Pancreas (tissue), 10 donors: ENCODE results near the gene OLFML3. TPM values are rescaled to one million over a fixed set of nuclear protein-coding genes. Genes with fewer than 3 reads are reported as not detected.

Experiments
- ATAC-seq, 4 donors: fragments of 200-7000 bp; cut with Tn5 transposase; one replicate each; pipeline versions ENCODE4 v1.8.0 to v1.9.1; 2020; ENCODE audit warnings: mild to moderate bottlenecking in 4 of 4, moderate library complexity in 4 of 4
- DNase-seq, 6 donors: peaks; one replicate each; pipeline ENCODE4 v3.0.0-alpha.2; 2020
- FAIRE-seq: peaks from 2 replicates; lab custom pipeline; 2012; peaks lifted over from hg19 to GRCh38; lab: Jason Lieb, UNC
- H3K27ac ChIP-seq, 4 donors: fragments of 200-600 bp; sonication (generic); 1 replicate in 3 of 4; 2 replicates in 1 of 4; pipeline versions ENCODE4 v1.5.0 to v1.8.0; 2020
- H3K27me3 ChIP-seq, 4 donors: fragments of 200-600 bp; one replicate each; pipeline ENCODE4 v1.8.0; 2021
- H3K36me3 ChIP-seq, 3 donors: fragments of 200-600 bp; sonication (generic) in 1 of 3; one replicate each; pipeline versions ENCODE4 v1.5.0 to v1.8.0; 2020 to 2021
- H3K4me1 ChIP-seq, 3 donors: fragments of 200-600 bp; one replicate each; pipeline ENCODE4 v1.8.0; 2021
- H3K4me3 ChIP-seq, 4 donors: fragments of 200-600 bp; sonication (generic) in 2 of 4; one replicate each; pipeline versions ENCODE4 v1.5.0 to v1.8.0; 2020 to 2021
- H3K9me3 ChIP-seq, 4 donors: fragments of 200-600 bp; one replicate each; pipeline ENCODE4 v1.8.0; 2021
- WGBS, 2 donors: extraction: QIAGEN DNeasy Blood & Tissue Kit; methylation state at CpG; one replicate each; pipeline ENCODE4 v1.1.7; 2013; 5-methylcytosine and 5-hydroxymethylcytosine counted together
- intact Hi-C, 3 donors: fragments of 100-400 bp; cut with DNase I; formaldehyde crosslinking; loops; one replicate each; pipeline versions ENCODE4 v1.11.1 to v1.14.2; 2022
- polyA plus RNA-seq, 2 donors: library from polyadenylated mRNA; stranded (reverse); fragments of 200-250 nt; gene quantifications; one replicate each; pipeline ENCODE4 v1.2.3, GENCODE V29; 2013
- total RNA-seq, 6 donors: library from RNA; stranded (reverse); fragmentation: NEBNext Ultra II Directional in 4 of 6; extraction: Animal tissue kit (Norgen Biotek cat#: 25700) in 4 of 6; gene quantifications; one replicate each; pipeline versions ENCODE4 v1.2.1 to v1.2.4, GENCODE V29; 2021 to 2023
- TF ChIP-seq, protein P1 (sequence below), 4 donors: fragments of 200-600 bp; sonication (generic) in 3 of 4; IDR thresholded peaks; one replicate each; pipeline versions ENCODE4 v1.5.0 to v1.8.0; 2021; ENCODE audit warnings: antibody characterized with exemption in 4 of 4
- donor health status: healthy with polysubstance abuse.
- donor health status: DM: no; HTN: no; CAD: no; lungs with moderate emphysema.
- donor health status: DM: no; HTN: no; CAD: no.
- donor health status: control.
- donor health status: control.
- donor health status: Bipolar disorder and iron deficiency.
- donor health status: DM: yes; HTN: yes; CAD: no.
- donor health status: DM: no; HTN: no; CAD: no.
- donor health status: DM: no; HTN: no; CAD: no.
- donor health status: DM: yes; HTN: yes; CAD: no.

Gene OLFML3
- total and polyA plus RNA-seq, 8 donors: 3.7 to 39.2 (median 10.2) TPM

GRCh38 chr1:113934006-113934405 is 45.3 kb upstream of the OLFML3 start:
- Histone ChIP-seq H3K9me3 (no peaks in the 10 kb centered on the region), H3K36me3 (no peaks in the 10 kb centered on the region), H3K27me3 (no peaks in the 10 kb centered on the region), H3K27ac (no peak overlapping the region), H3K4me3 (no peak overlapping the region), H3K4me1 (peaks cover 26 to 43% (median 39%) of the 10 kb centered on the region in 3 donors)
- no peak for ATAC-seq
- DNase-seq: no peak
- intact Hi-C loops: no loop called here
- TF ChIP-seq, protein P1, sequence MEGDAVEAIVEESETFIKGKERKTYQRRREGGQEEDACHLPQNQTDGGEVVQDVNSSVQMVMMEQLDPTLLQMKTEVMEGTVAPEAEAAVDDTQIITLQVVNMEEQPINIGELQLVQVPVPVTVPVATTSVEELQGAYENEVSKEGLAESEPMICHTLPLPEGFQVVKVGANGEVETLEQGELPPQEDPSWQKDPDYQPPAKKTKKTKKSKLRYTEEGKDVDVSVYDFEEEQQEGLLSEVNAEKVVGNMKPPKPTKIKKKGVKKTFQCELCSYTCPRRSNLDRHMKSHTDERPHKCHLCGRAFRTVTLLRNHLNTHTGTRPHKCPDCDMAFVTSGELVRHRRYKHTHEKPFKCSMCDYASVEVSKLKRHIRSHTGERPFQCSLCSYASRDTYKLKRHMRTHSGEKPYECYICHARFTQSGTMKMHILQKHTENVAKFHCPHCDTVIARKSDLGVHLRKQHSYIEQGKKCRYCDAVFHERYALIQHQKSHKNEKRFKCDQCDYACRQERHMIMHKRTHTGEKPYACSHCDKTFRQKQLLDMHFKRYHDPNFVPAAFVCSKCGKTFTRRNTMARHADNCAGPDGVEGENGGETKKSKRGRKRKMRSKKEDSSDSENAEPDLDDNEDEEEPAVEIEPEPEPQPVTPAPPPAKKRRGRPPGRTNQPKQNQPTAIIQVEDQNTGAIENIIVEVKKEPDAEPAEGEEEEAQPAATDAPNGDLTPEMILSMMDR (IDR thresholded peaks at IDR 0.05): no peak
- FAIRE-seq: no peak

DNA sequence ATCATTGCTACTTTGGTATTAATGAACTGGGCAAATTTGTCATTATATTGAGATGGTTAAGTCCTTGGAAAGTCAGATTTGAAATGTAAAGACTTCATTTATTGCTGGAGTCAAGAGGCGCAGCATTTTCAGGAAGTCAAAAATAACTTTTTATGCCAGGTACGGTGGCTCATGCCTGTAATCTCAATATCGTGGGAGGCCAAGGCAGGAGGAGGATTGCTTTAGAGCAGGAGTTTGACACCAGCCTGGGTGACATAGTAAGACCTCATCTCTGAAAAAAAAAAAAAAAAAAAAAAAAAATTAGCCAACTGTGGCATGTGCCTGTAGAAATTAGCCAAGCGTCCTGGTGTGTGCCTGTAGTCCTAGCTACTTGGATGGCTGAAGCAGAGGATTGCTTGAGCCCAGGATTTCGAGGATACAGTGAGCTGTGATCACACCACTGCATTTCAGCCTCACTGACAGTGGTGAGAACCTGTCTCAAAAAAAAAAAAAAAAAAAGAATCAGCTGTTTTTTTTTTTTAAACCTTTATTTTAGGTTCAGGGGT is 44.7 kb upstream of the OLFML3 start:
- Histone ChIP-seq H3K9me3 (no peaks in the 10 kb centered on the region), H3K36me3 (no peaks in the 10 kb centered on the region), H3K4me3 (no peak overlapping the region), H3K4me1 (peaks cover 26 to 45% (median 39%) of the 10 kb centered on the region in 3 donors), H3K27me3 (no peaks in the 10 kb centered on the region), H3K27ac (no peak overlapping the region)
- intact Hi-C loops: no loop called here
- TF ChIP-seq, protein P1 (IDR thresholded peaks at IDR 0.05): no peak
- FAIRE-seq (no peak), DNase-seq (no peak), ATAC-seq (no peak)
- 54 to 61% methylated on average over 5 of the region's 5 CpGs for WGBS, 2 donors

DNA sequence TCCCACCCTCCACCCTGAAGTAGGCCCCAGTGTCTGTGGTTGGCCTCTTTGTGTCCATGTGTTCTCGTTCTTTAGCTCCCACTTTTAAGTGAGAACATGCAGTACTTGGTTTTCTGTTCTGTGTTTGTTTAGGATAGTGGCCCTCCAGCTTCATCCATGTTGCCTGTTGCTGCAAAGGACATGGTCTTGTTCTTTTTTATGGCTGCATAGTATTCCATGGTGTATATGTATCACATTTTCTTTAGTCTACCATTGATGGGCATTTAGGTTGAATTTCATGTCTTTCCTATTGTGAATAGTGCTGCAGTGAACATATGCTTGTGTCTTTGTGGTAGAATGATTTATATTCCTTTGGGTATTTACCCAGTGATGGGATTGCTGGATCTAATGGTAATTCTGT is 44.1 kb upstream of the OLFML3 start:
- H3K4me1 ChIP-seq: peaks cover 26 to 48% (median 39%) of the 10 kb centered on the region in 3 donors
- FAIRE-seq: no peak
- 88 to 98% methylated on average over 1 of the region's 1 CpG for WGBS, 2 donors
- no peaks in the 10 kb centered on the region for H3K9me3 ChIP-seq
- TF ChIP-seq, protein P1 (IDR thresholded peaks at IDR 0.05): no peak
- no peak overlapping the region for H3K4me3 ChIP-seq
- H3K27me3 ChIP-seq: no peaks in the 10 kb centered on the region
- DNase-seq: no peak
- H3K27ac ChIP-seq: no peak overlapping the region
- ATAC-seq: no peak
- H3K36me3 ChIP-seq: no peaks in the 10 kb centered on the region
- intact Hi-C loops: no loop called here

GRCh38 chr1:113935970-113936369 is 43.3 kb upstream of the OLFML3 start:
- TF ChIP-seq, protein P1 (IDR thresholded peaks at IDR 0.05): no peak
- Histone ChIP-seq H3K36me3 (no peaks in the 10 kb centered on the region), H3K4me1 (peaks cover 26 to 44% (median 36%) of the 10 kb centered on the region in 3 donors), H3K9me3 (no peaks in the 10 kb centered on the region), H3K27ac (no peak overlapping the region), H3K4me3 (no peak overlapping the region), H3K27me3 (no peaks in the 10 kb centered on the region)
- no peak for DNase-seq
- 82 to 89% methylated on average over 1 of the region's 1 CpG for WGBS, 2 donors
- intact Hi-C loops: no loop called here
- no peak for ATAC-seq
- no peak for FAIRE-seq

- peaks cover 20 to 32% (median 24%) of the 10 kb centered on the region in 3 donors for H3K4me1 ChIP-seq
- H3K9me3 ChIP-seq: no peaks in the 10 kb centered on the region
- H3K27ac ChIP-seq: no peak overlapping the region
- H3K4me3 ChIP-seq: no peak overlapping the region
- 79 to 89% methylated on average over 1 of the region's 1 CpG for WGBS, 2 donors
- TF ChIP-seq, protein P1 (IDR thresholded peaks at IDR 0.05): no peak
- DNase-seq (no peak), FAIRE-seq (no peak), ATAC-seq (no peak)
- intact Hi-C loops: no loop called here
- no peaks in the 10 kb centered on the region for H3K27me3 ChIP-seq
- H3K36me3 ChIP-seq: peaks cover 0 to 3% (median 0%) of the 10 kb centered on the region in 3 donors
Observed at GRCh38 chr1:113937146-113937545, 42.1 kb upstream of the OLFML3 start.
